Fibroblast of skin of left biceps (primary cell): ENCODE measurements around the gene LHX2.
"Not testable (repeated sequence)": the region's sequence is repeated elsewhere in the genome, so short reads cannot be mapped to it uniquely, and the experiment has no call there.

ENCODE experiments used
- DNase-seq, 2 experiments: peaks; one replicate each; pipeline ENCODE4 v3.0.0-alpha.2; 2013; ENCODE audit warnings: low read depth in 2 of 2

Gene LHX2, protein sequence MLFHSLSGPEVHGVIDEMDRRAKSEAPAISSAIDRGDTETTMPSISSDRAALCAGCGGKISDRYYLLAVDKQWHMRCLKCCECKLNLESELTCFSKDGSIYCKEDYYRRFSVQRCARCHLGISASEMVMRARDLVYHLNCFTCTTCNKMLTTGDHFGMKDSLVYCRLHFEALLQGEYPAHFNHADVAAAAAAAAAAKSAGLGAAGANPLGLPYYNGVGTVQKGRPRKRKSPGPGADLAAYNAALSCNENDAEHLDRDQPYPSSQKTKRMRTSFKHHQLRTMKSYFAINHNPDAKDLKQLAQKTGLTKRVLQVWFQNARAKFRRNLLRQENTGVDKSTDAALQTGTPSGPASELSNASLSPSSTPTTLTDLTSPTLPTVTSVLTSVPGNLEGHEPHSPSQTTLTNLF

DNA sequence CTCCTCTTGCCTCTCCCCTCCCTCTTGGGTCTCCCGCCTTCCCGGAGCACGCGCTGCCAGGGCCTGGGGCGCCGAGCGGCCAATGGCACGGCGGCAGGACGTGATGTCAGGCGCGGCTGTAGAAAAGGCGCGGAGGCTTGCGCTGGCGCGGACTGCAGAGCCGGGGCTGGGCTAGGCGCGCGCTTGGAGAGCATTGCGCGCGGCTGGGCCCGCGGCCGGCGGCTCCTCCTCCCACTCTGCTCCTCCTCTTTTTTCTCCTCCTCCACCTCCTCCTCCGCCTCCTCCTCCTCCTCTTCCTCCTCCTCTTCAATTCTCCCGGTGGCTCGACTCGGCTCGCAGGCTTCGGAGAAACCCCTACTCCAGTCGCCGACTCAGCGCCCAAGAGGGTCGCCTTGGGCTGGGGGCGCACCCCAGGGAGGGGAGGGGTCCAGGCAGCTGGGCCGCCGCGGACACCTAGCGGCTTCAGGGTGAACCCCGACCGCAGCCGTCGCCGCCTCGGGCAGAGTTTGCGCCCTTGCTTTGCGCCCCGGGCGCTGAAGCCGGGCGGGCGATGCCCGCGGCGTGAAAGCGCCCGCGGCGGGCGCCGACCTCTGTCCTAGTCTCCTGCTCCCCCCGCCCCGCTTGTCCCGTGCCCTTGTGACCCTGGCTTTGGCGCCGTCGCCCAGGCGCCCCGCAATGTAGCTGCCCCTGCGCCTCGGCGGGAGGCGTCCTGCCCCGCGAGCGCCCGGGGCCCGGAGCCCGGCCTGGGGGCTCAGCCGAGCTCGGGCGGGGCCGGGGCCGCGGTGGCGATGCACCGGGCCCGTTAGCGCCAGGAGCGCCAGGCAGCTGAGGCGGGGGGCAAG lies at the start of gene LHX2:
LHX2 (plus strand) TSS at position 309 of the 842 bp plus-strand sequence. CDS start 581 bp downstream, outside the sequence.
- peak; percentile 68 to 70 for DNase-seq

DNA sequence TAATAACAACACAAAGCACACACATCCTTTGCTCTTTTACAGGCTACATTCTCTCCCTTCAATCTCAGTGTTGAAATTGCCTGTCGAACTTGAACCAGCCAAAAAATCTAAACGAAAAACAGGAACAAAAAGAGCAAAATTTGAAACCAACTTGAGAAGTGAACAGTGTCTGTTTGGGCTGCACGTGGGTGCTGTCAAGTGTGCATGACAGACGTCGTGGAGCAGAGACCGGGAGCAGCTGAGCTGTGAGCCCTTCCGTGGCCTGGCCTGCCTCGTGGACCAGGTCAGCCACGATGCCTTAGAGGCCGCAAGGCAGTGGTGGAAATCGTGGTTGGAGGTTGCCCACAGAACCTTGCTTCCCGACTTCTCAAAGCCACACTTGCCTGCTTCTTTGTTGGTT lies 46.8 kb upstream of the LHX2 start:
- DNase-seq: no peak

DNA sequence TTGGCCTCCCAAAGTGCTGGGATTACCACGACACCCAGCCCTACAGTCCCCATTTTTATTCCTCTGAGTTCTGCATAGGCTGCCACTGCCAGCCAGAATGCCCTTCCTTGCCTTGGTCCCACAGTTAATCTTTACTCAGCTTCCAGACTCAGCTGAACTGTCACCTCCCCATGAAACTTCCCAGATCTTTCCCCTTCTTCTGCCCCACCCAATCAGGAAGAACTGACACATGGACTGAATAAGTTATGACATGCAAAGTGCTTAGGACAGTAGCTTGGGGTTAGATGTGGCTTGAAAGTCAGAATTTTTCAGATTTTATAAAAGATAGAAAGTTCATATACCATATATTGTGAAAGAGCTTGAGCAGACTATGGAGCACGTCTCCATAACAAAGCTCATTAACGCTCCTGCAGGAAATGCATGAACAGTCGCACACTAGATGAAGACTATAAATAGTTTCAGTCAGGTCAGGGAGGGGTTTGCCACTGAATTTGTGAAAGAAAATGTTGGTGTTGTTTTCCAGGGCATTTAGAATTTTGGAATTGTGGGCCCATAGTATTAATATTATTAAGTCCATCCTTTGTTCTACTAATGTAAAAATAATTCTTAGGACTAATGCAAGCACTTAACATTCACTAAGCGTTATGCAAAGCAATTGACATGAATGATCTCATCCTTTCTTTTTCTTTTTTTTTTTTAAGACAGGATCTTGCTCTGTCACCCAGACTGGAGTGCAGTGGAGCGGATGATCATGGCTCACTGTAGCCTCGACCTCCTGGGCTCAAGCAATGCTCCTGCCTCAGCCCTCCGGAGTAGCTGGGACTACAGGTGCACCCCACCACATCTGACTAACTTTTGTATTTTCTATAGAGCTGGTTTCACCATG lies 45.5 kb upstream of the LHX2 start:
- DNase-seq: no peak

DNA sequence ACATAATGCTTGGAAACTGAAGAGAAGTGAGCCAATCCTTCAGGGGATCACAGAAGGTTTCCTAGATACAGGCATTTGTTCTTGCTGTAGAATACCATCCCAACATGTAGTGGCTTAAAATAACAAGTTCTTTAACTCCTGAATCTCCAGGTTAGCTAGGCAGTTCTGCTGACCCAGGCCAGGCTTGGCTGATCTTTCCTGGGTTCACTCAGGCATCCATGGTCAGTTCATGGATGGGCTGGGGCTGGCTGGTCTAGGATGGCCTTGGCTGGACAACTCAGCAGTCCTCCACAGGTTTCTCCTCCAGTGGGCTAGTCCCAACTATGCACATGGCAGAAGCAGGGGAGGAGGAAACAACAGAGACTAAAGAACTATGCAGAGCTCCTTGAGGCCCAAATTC lies 44.2 kb upstream of the LHX2 start:
- DNase-seq: no peak

DNA sequence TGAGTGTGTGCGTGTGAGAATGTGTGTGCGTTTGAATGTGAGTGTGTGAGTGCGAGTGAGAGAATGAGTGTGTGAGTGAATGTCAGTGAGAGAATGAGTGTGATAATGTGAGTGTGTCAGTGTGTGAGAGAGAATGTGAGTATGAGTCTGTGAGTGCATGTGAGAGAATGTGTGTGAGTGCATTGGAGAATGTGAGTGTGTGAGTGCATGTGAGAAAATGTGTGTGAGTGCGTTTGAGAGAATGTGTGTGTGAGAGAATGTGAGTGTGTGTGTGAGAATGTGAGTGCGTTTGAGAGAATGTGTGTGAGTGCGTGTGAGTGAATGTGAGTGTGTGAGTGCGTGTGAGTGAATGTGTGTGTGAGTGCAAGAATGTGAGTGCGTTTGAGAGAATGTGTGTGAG lies 39.0 kb upstream of the LHX2 start:
- DNase-seq: no peak

DNA sequence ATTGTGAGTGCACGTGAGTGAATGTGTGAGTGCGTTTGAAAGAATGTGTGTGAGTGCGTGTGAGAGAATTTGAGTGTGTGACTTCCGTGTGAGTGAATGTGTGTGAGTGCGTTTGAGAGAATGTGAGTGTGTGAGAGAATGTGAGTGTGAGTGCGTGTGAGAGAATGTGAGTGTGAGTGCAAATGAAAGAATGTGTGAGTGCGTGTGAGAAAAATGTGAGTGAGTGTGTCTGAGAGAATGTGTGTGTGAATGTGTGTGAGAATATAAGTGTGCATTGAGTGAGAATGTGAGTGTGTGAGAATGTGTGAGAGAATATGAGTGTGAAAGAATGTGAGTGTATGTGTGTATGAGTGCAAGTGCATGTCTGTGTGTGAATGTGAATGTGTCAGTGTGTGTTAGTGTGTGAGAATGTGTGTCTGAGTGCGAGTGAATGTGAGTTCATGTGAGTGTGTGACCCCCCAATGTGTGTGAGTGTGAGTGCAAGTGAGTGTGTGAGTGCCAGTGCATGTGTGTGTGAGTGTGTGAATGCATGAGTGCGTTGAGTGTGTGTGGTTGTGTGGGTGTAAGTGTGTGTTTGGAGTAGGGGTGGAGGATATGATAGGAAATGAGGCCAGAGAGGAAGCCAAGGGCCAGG lies 37.9 kb upstream of the LHX2 start:
- no peak for DNase-seq

DNA sequence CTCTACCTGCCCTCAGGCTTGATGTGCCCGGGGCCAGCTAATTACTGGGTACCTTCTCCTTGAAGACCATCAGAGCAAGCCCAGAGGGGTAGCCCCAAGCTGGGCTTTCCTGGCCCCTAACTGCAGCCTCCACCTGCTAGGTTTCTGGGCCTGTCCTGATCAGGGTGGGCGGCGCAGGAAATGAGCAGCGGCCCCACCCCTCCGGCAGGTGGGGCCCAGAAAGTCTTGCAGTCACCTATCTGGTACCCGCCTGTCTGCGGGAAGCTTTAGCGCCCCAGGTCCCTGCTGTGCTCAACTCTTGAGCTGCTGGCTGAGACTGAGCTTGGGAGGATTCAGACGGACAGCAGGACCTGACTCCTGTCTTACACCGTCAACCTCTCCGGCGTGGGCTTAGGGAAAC lies 37.1 kb upstream of the LHX2 start:
- no peak for DNase-seq

DNA sequence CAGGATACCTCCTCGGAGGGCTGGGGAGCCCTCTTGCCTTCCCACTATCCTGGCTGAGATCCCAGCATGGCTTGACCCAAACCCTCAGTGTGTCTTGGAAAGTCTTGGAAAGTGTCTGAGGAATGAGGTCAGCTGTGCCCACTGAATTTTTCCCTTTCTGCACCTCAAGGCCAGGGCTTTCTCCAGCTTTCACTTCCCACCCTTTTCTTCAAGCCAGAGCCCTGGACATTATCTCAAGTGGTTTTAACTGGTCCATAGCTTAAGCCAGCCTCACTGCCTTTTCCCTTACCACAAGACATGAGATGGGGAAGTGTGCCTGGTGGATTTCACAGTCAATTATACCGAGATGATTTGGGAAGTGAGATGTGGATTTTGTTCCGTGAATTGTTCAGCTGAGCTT lies 35.7 kb upstream of the LHX2 start:
- no peak for DNase-seq

DNA sequence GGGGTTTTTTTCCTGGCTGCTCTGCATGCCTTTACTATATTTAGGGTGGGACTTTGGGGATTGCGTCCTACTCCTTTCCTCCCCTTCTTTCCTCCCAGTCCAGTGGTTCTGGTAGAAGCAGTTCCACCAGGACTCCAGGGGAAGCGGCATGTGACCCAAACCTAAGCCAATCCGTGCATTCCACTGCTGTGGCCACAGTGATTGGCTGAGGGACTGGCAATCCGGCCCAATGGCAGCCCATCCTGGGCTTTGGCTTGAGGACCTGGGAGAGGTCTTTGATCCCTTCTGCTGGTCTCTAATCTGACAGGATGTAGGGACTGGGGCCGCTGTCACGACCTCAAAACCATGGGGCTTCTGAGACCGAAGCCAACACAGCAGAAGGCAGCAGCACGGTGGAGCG lies 35.0 kb upstream of the LHX2 start:
- DNase-seq: not testable (repeated sequence)

DNA sequence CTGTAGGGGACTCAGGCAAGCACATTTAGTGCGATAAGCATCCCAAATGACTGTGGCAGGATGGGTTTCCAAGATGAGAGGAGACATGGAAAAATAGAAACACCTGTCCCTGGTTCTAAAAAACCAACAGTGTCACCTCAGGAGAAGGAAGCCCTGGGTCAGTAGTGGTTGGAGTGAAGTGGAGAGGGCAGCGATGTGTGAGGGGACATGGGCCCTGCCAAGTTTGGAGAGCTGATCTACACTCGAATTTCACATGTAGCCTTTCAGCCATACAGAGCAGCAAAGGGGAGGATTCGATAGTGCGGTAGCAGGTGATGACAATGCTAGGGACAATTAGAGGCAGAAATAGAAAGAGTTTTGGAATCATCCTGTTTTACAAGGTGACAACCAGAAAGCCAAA lies 32.6 kb upstream of the LHX2 start:
- no peak for DNase-seq

DNA sequence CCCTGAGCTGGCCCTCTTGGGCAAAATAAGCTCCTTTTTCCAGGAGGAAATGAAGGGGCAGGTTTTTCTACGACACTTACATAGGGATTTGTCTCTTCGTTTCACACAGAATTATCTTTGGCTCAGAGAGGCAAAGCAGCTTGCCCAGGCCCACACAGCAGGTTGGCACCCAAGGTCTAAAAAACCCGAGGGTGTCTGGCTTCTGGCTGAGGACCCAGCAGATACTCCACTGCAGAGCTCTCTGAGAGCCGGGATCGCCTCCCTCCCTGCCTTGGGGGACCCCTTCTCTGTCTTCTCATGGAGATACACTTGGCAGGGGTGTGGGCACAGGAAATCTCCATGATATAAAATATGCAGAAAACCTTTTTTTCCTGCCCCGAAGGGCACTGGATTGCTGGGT lies 29.0 kb upstream of the LHX2 start:
- DNase-seq: no peak

DNA sequence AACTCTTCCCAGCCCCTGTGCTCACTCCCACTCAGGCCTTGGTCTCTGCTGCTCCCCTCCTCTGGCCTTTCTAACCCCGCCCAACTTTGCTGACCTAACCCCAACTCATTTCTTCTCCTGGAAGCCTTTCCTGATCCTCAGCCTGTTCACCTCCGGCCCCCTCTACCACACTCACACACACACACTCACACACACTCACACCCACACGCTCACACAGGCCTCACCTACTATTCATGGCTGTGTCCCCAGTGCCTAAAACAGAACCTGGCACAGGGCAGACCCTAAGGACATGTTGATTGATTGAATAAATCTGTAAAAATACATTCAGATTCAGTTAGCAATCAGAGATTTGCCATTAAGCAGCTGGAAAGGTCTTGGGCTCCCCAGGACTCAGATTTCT lies 28.5 kb upstream of the LHX2 start:
- DNase-seq: no peak

DNA sequence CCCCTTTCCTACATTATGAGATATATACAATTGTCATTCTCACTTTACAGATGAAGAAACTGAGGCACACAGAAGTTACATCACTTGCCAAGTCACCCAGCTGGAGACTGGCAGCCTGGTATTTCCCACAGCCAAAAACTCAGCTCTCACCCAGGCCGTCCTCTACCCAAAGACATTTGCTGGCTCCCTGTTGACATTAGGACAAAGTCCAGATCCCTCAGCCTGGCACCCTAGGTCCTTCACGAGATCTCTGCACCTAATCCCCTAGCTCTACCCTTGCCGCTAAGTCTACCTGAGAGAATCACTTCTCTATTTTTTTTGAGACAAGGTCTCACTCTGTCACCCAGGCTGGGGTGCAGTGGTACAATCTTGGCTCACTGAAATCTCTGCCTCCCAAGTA lies 26.8 kb upstream of the LHX2 start:
- DNase-seq: no peak

DNA sequence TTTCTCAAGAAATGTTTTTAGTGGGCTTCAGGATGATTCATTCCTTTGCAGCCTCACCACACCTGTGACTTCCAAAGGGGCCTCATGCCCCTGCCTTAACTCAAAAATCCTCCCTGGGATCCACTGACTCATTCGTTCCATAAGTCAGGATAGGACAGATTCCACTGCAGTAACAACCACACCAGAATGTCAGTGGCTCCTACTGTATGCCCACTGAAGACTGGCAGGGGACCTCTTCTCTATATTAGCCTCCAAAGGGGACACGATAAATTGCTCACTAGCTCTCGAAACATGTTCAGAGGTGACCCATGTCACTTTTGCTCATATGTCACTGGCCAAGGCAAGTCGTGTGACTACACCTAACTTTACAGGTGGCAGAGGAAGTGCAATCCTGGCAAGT lies 25.7 kb upstream of the LHX2 start:
- no peak for DNase-seq

DNA sequence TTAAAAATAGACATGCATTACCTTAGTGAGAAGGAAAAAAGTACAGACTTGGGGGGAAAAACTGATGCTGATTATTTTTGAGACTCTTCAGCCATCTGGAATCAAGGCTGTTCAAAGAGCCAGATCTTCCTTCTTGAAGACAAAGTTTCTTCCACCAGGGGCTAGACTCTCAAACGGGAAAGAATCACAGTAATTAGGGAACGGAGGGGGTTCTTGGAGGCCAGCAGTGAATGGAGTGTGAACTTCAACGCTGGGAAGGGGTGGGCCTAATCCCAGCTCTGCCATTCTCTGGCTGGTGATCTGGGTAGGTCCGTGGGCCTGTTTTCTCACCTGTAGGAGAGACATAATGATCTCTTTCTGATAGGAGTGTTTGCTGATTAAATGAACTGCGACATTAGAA lies 21.1 kb upstream of the LHX2 start:
- DNase-seq: no peak

DNA sequence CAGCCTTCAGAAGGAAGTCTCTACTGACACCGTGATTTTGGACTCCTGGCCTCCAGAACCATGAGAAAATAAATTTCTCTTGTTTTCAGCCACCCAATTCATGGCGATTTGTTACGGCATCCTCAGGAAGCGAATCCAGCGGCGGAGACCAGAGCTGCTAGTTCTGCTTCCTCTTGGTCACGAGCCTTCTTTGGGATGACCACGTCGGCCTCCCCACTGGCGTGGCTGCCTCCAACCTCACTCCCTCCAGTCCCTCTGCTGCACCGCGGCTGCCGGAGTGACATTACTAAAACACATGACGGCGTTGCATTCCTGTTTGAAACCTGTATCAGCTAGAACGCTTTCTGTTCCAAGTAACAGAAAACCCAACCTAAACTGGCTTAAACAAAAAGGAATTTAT lies 18.9 kb upstream of the LHX2 start:
- not testable (repeated sequence) for DNase-seq

DNA sequence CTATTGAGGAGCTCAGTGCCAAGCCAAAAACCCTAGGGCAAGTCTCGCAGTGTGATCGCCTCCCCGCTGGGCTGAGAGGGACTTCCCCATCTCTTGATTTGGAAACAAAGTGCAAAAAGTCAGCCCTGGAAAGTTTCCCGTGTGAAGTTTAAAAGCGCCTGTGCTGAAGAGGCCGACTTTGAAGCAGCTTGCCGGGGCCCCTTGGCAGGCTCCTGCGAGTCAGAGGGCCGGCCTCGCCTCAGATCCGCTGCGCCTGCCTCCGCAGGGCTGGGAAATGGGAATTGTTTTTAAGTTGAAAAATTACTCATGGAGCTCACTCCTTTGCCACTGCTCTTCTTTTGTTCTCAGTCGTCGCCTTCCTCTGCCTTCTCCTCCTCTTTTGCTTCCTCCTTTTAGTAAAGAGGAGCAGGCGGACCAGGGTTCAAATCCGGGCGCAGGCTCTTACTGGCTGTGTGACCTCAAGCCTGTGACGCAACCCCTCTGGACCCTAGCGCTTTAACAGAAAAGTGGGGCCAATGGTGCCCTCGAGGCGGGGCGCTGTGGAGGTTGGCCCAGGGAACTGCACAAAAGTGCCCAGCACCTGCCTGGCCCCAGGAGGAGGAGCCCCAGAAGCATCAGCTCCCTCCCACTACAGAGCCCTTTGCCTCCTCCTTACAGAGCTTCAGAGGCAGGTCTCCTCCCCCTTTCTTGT lies 14.7 kb upstream of the LHX2 start:
- DNase-seq: no peak

DNA sequence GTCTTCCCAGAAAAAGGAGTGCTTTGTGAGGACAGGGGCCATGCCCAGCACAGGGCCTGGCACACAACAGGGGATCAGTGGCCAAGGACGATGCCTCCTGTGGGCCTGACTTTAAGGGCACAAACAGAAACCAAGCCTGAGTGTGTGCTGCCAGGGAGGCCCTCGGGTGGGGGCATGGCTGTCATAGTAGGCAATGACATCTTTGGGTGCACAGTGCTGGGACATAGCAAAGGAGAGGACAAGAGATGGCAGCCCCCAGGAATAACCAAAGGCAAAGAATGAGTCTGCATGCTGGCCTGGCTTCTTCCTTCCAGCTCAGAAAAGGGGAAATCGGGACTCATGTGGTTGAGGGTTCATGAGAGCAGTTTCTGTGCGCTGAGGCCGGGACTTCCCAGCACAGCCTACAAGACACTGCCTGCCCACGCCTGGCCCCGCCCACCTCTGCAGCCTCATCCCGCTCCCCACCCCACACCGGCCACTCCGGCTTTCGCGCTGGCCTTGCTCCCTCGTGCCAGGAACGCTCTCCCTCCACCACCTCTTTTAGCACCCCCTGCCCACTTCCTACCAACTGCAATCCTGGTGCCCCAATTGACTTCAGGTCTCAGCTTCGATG lies 13.8 kb upstream of the LHX2 start:
- DNase-seq: no peak

DNA sequence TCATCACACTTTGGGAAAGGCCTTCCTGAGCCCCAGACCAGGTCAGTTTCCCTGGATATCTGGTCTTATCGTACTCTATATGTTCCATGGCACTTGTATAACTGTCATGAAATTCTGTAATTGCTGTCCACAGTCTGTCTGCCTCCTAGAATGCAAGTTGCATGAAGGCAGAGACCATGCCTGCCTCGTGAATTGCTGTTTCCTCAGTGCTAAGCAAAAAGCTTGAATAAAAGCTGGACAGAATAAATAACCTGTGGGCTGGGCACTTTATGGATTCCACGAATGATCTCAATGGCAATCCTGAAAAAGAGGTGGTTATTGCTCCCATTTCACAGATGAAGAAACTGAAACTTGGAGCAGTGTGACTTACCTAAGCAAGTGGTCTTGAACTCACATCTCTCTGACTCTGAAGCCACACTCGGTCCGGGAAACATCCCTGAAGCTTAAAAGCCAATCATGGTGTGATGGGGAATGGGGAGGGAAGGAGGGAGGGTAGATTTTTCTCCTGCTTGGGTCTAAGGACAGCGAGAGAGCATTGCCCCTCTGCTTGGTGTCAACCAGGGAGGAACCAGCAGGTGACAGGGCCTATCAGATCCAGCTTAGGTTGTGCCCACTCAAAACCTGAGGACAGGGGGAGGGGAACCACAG lies 13.2 kb upstream of the LHX2 start:
- DNase-seq: no peak

DNA sequence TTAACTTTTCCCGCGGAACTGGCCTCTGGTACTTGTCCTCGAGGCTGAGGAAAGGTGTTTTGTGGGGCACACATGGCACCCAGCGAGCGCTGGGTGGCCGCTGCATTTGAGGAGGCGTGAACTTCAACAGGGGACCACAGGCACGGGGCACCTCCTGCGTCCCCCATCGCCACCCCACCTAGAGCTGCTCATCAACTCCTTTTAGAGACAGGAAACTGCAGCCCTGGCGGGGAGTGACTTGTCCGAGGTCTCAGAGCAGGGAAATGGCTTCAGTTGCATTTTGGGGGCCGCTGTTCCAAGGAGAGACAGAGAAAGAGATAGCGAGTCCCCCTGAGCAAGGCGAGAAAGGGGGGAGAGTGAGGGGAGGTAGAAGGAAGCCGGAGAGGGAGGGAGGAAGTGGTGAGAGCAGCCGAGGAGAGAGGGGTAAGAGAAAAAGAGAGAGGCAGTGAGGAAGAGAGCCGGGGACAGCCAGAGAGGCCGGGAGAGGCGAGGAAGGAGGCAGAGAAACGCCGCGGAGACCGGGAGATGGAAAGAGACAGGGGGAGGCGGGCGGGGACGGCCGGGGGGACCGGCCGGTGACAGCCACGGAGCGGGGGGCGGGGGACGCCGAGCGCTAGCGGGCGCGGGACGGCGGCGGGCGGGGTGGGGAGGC lies 12.5 kb upstream of the LHX2 start:
- no peak for DNase-seq
